Measurements from ENCODE around the gene PIK3R1. TPM values are rescaled to one million over a fixed set of nuclear protein-coding genes. Genes with fewer than 3 reads are reported as not detected.

Gene PIK3R1
- total RNA-seq, 1 experiment from 2014 or later: 47.8 TPM

- intact Hi-C loops (cut with micrococcal nuclease; ENCODE audit: unreplicated experiment): no loop called here
- no peak overlapping the region for H3K4me3 ChIP-seq (ENCODE audit: low read depth, low read length)
- POLR2A ChIA-PET: no interaction called here
- no peak overlapping the region for H3K27ac Mint-ChIP-seq (ENCODE audit: unreplicated experiment)
- no peaks in the 10 kb centered on the region for H3K9me3 Mint-ChIP-seq (ENCODE audit: unreplicated experiment)
- TF ChIP-seq, protein P1, sequence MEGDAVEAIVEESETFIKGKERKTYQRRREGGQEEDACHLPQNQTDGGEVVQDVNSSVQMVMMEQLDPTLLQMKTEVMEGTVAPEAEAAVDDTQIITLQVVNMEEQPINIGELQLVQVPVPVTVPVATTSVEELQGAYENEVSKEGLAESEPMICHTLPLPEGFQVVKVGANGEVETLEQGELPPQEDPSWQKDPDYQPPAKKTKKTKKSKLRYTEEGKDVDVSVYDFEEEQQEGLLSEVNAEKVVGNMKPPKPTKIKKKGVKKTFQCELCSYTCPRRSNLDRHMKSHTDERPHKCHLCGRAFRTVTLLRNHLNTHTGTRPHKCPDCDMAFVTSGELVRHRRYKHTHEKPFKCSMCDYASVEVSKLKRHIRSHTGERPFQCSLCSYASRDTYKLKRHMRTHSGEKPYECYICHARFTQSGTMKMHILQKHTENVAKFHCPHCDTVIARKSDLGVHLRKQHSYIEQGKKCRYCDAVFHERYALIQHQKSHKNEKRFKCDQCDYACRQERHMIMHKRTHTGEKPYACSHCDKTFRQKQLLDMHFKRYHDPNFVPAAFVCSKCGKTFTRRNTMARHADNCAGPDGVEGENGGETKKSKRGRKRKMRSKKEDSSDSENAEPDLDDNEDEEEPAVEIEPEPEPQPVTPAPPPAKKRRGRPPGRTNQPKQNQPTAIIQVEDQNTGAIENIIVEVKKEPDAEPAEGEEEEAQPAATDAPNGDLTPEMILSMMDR (IDR thresholded peaks at IDR 0.05; ENCODE audit: insufficient read depth in 1 of 2, low read depth in 1 of 2, low read length in 1 of 2, severe bottlenecking in 1 of 2, unreplicated experiment in 1 of 2): no peak
- no peak for DNase-seq
- no peaks in the 10 kb centered on the region for H3K27me3 Mint-ChIP-seq (ENCODE audit: insufficient read depth, unreplicated experiment)
- CTCF ChIA-PET: no interaction called here
- no peaks in the 10 kb centered on the region for H3K4me1 Mint-ChIP-seq (ENCODE audit: low read depth, unreplicated experiment)
- H3K36me3 Mint-ChIP-seq (ENCODE audit: insufficient read depth, unreplicated experiment): peaks cover 83% of the 10 kb centered on the region
- no peaks in the 10 kb centered on the region for H3K27me3 ChIP-seq (replicated peaks; ENCODE audit: control insufficient read depth, insufficient read depth, low read length)
- no peaks in the 10 kb centered on the region for H3K4me1 ChIP-seq
- H3K36me3 ChIP-seq (ENCODE audit: control insufficient read depth, insufficient read depth, low read length): peaks cover 5% of the 10 kb centered on the region
- no peaks in the 10 kb centered on the region for H3K9me3 ChIP-seq
- no TSS peak for BruUV-seq (replicated peaks)
- H3K4me3 Mint-ChIP-seq (ENCODE audit: unreplicated experiment): no peak overlapping the region
These were observed 81.3 kb downstream of the PIK3R1 start for GRCh38 chr5:68296895-68297294.

GRCh38 chr5:68297656-68298055 is 82.1 kb downstream of the PIK3R1 start:
- DNase-seq: no peak
- Histone ChIP-seq H3K27me3 (replicated peaks; ENCODE audit: control insufficient read depth, insufficient read depth, low read length) (no peaks in the 10 kb centered on the region), H3K36me3 (ENCODE audit: control insufficient read depth, insufficient read depth, low read length) (peaks cover 5% of the 10 kb centered on the region), H3K4me1 (no peaks in the 10 kb centered on the region), H3K9me3 (no peaks in the 10 kb centered on the region), H3K4me3 (ENCODE audit: low read depth, low read length) (no peak overlapping the region)
- ChIA-PET POLR2A (no interaction called here), CTCF (no interaction called here)
- H3K9me3 Mint-ChIP-seq (ENCODE audit: unreplicated experiment): no peaks in the 10 kb centered on the region
- H3K4me1 Mint-ChIP-seq (ENCODE audit: low read depth, unreplicated experiment): no peaks in the 10 kb centered on the region
- H3K4me3 Mint-ChIP-seq (ENCODE audit: unreplicated experiment): no peak overlapping the region
- H3K27ac Mint-ChIP-seq (ENCODE audit: unreplicated experiment): no peak overlapping the region
- TF ChIP-seq, protein P1 (IDR thresholded peaks at IDR 0.05; ENCODE audit: insufficient read depth in 1 of 2, low read depth in 1 of 2, low read length in 1 of 2, severe bottlenecking in 1 of 2, unreplicated experiment in 1 of 2): no peak
- BruUV-seq (replicated peaks): no TSS peak
- H3K36me3 Mint-ChIP-seq (ENCODE audit: insufficient read depth, unreplicated experiment): peaks cover 82% of the 10 kb centered on the region
- no peaks in the 10 kb centered on the region for H3K27me3 Mint-ChIP-seq (ENCODE audit: insufficient read depth, unreplicated experiment)
- intact Hi-C loops (cut with micrococcal nuclease; ENCODE audit: unreplicated experiment): no loop called here

DNA sequence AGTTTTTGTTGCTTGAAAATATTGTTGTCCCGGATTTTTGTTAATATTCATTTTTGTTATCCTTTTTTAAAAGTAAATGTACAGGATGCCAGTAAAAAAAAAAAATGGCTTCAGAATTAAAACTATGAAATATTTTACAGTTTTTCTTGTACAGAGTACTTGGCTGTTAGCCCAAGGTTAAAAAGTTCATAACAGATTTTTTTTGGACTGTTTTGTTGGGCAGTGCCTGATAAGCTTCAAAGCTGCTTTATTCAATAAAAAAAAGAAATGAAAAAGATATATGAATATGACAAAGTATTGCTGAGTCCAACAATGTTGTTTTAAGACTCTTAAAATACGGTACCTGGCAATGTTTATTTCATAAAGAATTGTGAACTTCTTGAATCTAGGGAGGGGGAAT is 82.9 kb downstream of the PIK3R1 start:
- H3K27me3 Mint-ChIP-seq (ENCODE audit: insufficient read depth, unreplicated experiment): no peaks in the 10 kb centered on the region
- intact Hi-C loops (cut with micrococcal nuclease; ENCODE audit: unreplicated experiment): no loop called here
- no peak overlapping the region for H3K4me3 ChIP-seq (ENCODE audit: low read depth, low read length)

More for the DNA sequence above, 82.9 kb downstream of the PIK3R1 start:
- no peak overlapping the region for H3K4me3 Mint-ChIP-seq (ENCODE audit: unreplicated experiment)
- no peaks in the 10 kb centered on the region for H3K27me3 ChIP-seq (replicated peaks; ENCODE audit: control insufficient read depth, insufficient read depth, low read length)
- H3K4me1 Mint-ChIP-seq (ENCODE audit: low read depth, unreplicated experiment): no peaks in the 10 kb centered on the region
- BruUV-seq (replicated peaks): no TSS peak
- CTCF ChIA-PET: no interaction called here
- H3K9me3 ChIP-seq: no peaks in the 10 kb centered on the region
- H3K9me3 Mint-ChIP-seq (ENCODE audit: unreplicated experiment): no peaks in the 10 kb centered on the region
- no peak overlapping the region for H3K27ac Mint-ChIP-seq (ENCODE audit: unreplicated experiment)
- H3K36me3 Mint-ChIP-seq (ENCODE audit: insufficient read depth, unreplicated experiment): peaks cover 84% of the 10 kb centered on the region
- POLR2A ChIA-PET: interaction anchor here (0.6 kb wide), 1 partner anchor 346 kb away, joined by 3 read pairs; no protein-coding TSS in a partner anchor
- no peak for DNase-seq
- TF ChIP-seq, protein P1 (IDR thresholded peaks at IDR 0.05; ENCODE audit: insufficient read depth in 1 of 2, low read depth in 1 of 2, low read length in 1 of 2, severe bottlenecking in 1 of 2, unreplicated experiment in 1 of 2): no peak
- H3K36me3 ChIP-seq (ENCODE audit: control insufficient read depth, insufficient read depth, low read length): peaks cover 2% of the 10 kb centered on the region
- peaks cover under 1% of the 10 kb centered on the region; the same call in 1 of the 2 replicates for H3K4me1 ChIP-seq
